Body of pancreas (tissue), 4 donors: ENCODE results near the gene SNAI3. TPM values are rescaled to one million over a fixed set of nuclear protein-coding genes. Genes with fewer than 3 reads are reported as not detected.

ENCODE experiments used
- ATAC-seq: fragments of 150-250 bp; one replicate; pipeline ENCODE4 v1.9.1; 2016
- DNase-seq, 4 donors: peaks; one replicate each; pipeline ENCODE4 v3.0.0-alpha.2; 2019
- H3K27ac ChIP-seq, 4 donors: fragments of 200-600 bp; sonication (generic); 1 replicate in 3 of 4; 2 replicates in 1 of 4; pipeline versions ENCODE4 v1.5.1 to v1.6.1; 2016 to 2019; ENCODE audit warnings: mild to moderate bottlenecking in 1 of 4, mixed read lengths in 1 of 4, moderate library complexity in 1 of 4
- H3K27me3 ChIP-seq, 2 donors: fragments of 200-600 bp; sonication (generic); one replicate each; pipeline ENCODE4 v1.6.0; 2016; ENCODE audit warnings: mild to moderate bottlenecking in 1 of 2
- H3K36me3 ChIP-seq, 2 donors: fragments of 200-600 bp; sonication (generic); replicated peaks in 1 of 2; 2 replicates each; pipeline ENCODE4 v1.5.1; 2016; ENCODE audit warnings: low read depth in 2 of 2; ENCODE audit not compliant: insufficient read depth in 1 of 2
- H3K4me1 ChIP-seq: fragments of 200-600 bp; sonication (generic); one replicate; pipeline ENCODE4 v1.6.0; 2016
- H3K4me3 ChIP-seq, 2 donors: fragments of 200-600 bp; sonication (generic); 1 replicate in 1 of 2; 2 replicates in 1 of 2; pipeline ENCODE4 v1.5.1; 2016 to 2019
- H3K9me3 ChIP-seq, 3 donors: fragments of 200-600 bp; sonication (generic); 1 replicate in 2 of 3; 2 replicates in 1 of 3; pipeline ENCODE4 v1.5.1; 2016
- CTCF ChIP-seq, 7 experiments: fragments of 450-650 bp in 4 of 7; fragments of 200-600 bp in 3 of 7; sonication (generic) in 3 of 7; IDR thresholded peaks; one replicate each; pipeline ENCODE4 v1.5.1; 2016 to 2019; ENCODE audit warnings: antibody characterized with exemption in 7 of 7
- POLR2A ChIP-seq, 3 donors: fragments of 450-650 bp; IDR thresholded peaks; one replicate each; pipeline ENCODE4 v1.6.1; 2016; ENCODE audit warnings: antibody characterized with exemption in 3 of 3, mild to moderate bottlenecking in 2 of 3
- WGBS, 2 donors: methylation state at CpG; one replicate each; pipeline ENCODE4 v1.1.5; 2017; 5-methylcytosine and 5-hydroxymethylcytosine counted together
- intact Hi-C: fragments of 100-400 bp; cut with DNase I; formaldehyde crosslinking; loops from one replicate; pipeline ENCODE4 v1.15.1; 2023
- total RNA-seq, 2 donors: library from RNA; depleted of rRNA; stranded (reverse); fragments of >200 nt; gene quantifications; one replicate each; pipeline ENCODE4 v1.1.0, GENCODE V29; 2016

The SNAI3 gene
- total RNA-seq, 2 donors from 2014 or later, result 0.26 TPM; not detected in 1

DNA sequence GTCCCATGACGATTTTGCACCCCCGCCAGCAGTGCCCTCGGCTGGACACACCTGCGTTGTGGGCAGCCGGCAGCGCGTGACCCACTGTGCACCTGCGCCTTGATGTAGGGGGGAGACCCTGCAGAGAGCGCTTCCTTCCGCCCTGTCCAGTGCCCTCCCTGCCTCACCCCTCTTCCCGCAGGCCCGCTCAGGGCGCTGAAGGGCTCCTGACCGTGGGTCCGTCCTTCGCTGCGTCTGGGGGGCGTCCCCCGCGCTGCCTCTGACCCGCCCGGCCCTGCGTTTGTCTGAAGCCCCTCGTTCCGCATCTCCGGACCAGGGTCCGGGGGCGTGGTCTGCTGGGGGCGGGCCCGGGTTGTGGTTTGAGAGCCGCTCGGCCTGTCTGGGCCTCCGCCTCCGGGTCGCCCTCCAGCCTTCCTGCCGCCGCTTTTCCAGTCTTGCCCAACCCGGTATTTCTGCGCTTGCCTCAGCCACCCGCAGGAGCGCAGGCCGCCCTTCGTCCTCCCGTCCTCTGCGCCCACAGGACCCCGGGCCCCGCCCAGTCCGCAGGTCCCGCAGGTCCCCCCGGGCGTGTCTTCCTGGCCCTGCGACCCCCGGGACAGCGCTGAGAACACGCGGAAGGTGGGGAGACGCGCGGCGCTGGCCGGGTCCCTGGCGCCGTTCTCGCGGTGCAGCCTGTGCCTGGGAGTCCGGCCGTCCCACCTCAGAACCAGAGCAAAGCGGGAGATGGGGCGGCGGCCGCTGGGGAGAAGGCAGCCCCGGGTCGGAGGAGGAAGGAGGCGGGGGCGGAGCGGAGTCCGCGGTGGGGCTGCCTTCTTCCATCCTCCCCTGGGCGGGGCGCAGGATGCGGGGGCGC lies 51.9 kb downstream of the SNAI3 start:
- H3K9me3 ChIP-seq, result no peaks in the 10 kb centered on the region
- no peak for ATAC-seq
- intact Hi-C loops, result no loop called here
- no peak for DNase-seq
- H3K36me3 ChIP-seq, result peaks cover 0 to 19% of the 10 kb centered on the region in 2 donors
- H3K4me3 ChIP-seq, result no peak overlapping the region
- peaks cover 16% of the 10 kb centered on the region for H3K4me1 ChIP-seq
- no peaks in the 10 kb centered on the region for H3K27me3 ChIP-seq
- peak overlapping the region in 1 of 4 donors; percentile 56 for H3K27ac ChIP-seq
- TF ChIP-seq CTCF (IDR thresholded peaks at IDR 0.05) (no peak), POLR2A (IDR thresholded peaks at IDR 0.05) (no peak)
- 56 to 85% methylated on average over 70 to 79 of the region's 82 CpGs for WGBS, 2 donors

- 40 to 86% methylated on average over 10 to 23 of the region's 23 CpGs for WGBS, 2 donors
- TF ChIP-seq CTCF (IDR thresholded peaks at IDR 0.05) (peak in 2 of 7 experiments; percentile 24), POLR2A (IDR thresholded peaks at IDR 0.05) (no peak)
- intact Hi-C loops, result no loop called here
- no peak overlapping the region for H3K27ac ChIP-seq
- DNase-seq (peak in 2 of 4 donors; percentile 42 to 45), ATAC-seq (no peak)
- H3K9me3 ChIP-seq, result no peaks in the 10 kb centered on the region
- no peak overlapping the region for H3K4me3 ChIP-seq
- no peaks in the 10 kb centered on the region for H3K27me3 ChIP-seq
- H3K4me1 ChIP-seq, result peaks cover 9% of the 10 kb centered on the region
- peaks cover 0 to 19% of the 10 kb centered on the region in 2 donors for H3K36me3 ChIP-seq
Measured at GRCh38 chr16:88633684-88634140, 52.6 kb downstream of the SNAI3 start.

- intact Hi-C loops, result no loop called here
- Histone ChIP-seq H3K4me3 (no peak overlapping the region), H3K27ac (no peak overlapping the region), H3K9me3 (no peaks in the 10 kb centered on the region), H3K36me3 (peaks cover 0 to 20% of the 10 kb centered on the region in 2 donors), H3K27me3 (no peaks in the 10 kb centered on the region), H3K4me1 (no peaks in the 10 kb centered on the region)
- 90 to 95% methylated on average over 11 of the region's 11 CpGs for WGBS, 2 donors
- TF ChIP-seq CTCF (IDR thresholded peaks at IDR 0.05) (no peak), POLR2A (IDR thresholded peaks at IDR 0.05) (no peak)
- no peak for DNase-seq
- no peak for ATAC-seq
Measured at GRCh38 chr16:88632587-88632930, 53.7 kb downstream of the SNAI3 start.

GRCh38 chr16:88631920-88632586 lies 54.3 kb downstream of the SNAI3 start:
- Histone ChIP-seq H3K4me3 (no peak overlapping the region), H3K27ac (no peak overlapping the region), H3K9me3 (no peaks in the 10 kb centered on the region), H3K4me1 (no peaks in the 10 kb centered on the region), H3K36me3 (peaks cover 0 to 21% of the 10 kb centered on the region in 2 donors), H3K27me3 (no peaks in the 10 kb centered on the region)
- intact Hi-C loops, result no loop called here
- WGBS, 2 donors, result 84 to 88% methylated on average over 6 to 30 of the region's 30 CpGs
- no peak for ATAC-seq
- no peak for TF ChIP-seq CTCF (IDR thresholded peaks at IDR 0.05)
- no peak for TF ChIP-seq POLR2A (IDR thresholded peaks at IDR 0.05)
- DNase-seq, result no peak
